HEK293 (cell line): ENCODE data around the gene NXNL2.

Experiments
- ZBTB20 ChIP-seq: fragments of 450-650 bp; formaldehyde crosslinking; IDR thresholded peaks from 2 replicates; pipeline ENCODE4 v1.5.1; 2016; ENCODE audit warnings: missing biosample characterization, missing genetic modification characterization
- ZNF530 ChIP-seq: fragments of 450-650 bp; formaldehyde crosslinking; IDR thresholded peaks from 2 replicates; pipeline ENCODE4 v1.5.1; 2016; ENCODE audit warnings: low read depth, missing biosample characterization, missing genetic modification characterization

- no peak for TF ChIP-seq ZNF530
- TF ChIP-seq ZBTB20 (tag by site-specific recombination), result no peak
These were observed 54.7 kb downstream of the NXNL2 start for GRCh38 chr9:88589656-88590055.
